ENCODE measurements around the gene PLEK2. TPM values are rescaled to one million over a fixed set of nuclear protein-coding genes. Genes with fewer than 3 reads are reported as not detected.
A peak's percentile ranks its signal among the peaks of the same experiment; 100 is the strongest.

Gene PLEK2
- polyA plus RNA-seq, 5 donors: 2.8 to 7.1 (median 3.8) TPM

DNA sequence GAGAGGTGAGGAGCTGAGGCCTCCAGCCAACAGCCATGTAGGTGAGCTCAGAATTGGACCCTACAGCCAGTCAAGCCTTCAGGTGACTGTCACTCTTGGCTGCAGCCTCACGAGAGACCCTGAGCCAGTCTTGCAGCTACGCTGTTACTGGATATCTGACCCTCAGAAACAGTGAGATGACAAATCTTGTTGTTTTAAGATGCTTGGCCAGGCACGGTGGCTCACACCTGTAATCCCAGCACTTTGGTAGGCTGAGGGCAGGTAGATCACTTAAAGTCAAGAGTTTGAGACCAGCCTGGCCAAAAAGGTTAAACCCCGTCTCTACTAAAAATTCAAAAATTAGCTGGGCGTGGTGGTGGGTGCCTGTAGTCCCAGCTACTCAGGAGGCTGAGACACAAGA, 6.2 kb downstream of the PLEK2 start:
- DNase-seq: no peak

DNA sequence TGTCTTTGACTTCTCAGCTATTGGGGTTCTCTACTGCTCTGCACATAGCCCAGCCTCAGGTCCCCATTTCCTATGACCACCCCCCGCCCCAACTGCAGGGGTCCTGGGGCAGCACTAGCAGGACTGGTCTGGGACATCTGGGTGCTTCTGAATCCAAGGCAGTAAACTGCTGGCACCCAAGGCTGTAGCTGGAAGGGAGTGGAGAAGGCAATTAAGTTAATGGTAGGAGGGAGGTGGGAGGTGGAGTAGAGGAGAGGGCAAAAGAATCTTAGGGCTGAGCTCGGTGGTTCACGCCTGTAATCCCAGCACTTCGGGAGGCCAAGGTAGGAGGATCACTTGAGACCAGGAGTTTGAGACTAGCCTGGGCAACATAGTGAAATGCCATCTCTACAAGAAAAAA, 11.5 kb downstream of the PLEK2 start:
- no peak for DNase-seq

DNA sequence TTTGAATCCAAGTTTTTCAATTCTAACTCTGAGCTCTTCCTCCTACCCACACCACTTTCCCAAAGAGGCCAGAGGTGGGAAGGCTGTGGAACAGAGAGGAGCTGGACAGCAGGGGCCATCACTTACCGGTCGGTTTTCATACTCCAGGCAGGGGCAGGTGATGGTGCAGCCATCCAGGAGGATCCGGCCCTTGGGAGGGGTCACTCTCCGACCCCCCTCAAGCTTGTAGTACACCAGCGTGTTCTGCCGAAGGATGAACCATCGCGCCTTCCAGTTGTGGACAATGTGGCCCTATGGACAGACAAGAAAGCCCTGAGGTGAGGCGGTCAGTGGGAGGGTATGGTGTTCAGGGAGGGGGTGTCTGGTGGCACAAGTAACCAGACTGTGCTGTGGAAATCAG, 14.4 kb downstream of the PLEK2 start:
- DNase-seq: no peak

DNA sequence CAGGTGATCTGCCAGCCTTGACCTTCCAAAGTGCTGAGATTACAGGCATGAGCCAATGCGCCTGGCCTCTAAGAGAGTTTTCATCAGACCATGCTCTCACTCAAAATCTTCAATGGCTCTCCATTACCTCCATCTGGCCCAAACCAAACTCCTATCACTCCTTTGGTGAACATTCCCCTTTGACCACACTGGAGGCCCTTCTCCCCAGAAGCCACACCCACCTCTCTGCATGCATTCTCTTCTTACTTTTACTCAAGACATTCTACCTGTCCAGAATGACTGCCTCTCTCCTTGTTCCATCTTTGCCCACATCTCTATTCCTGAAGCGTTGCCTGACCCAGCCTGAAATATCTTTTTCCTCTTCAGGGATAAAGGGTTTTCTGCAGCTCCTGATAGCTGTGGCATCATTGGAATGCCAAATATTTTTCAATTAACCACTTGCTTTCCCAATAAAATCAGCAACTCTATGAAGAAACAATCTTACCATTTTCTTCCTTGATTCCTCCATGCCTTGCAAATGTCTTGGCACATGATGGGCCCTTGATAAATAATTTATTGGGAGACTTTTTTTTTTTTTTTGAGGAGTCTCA, 15.5 kb downstream of the PLEK2 start:
- DNase-seq: no peak

DNA sequence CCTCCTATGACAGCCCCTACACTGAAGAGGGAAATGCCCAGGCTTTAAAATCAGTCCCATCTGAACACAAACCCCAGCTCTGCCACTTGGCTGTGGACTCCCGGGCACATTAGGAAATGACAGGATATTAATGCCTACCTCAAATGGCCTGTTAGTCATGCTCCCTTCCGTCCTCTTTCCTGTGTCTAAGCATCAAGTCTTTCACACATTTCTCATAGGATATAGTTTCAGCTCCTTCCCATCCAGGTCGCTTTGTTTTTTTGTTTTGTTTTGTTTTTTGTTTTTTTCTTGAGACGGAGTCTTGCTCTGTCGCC, 16.1 kb downstream of the PLEK2 start:
- no peak for DNase-seq

DNA sequence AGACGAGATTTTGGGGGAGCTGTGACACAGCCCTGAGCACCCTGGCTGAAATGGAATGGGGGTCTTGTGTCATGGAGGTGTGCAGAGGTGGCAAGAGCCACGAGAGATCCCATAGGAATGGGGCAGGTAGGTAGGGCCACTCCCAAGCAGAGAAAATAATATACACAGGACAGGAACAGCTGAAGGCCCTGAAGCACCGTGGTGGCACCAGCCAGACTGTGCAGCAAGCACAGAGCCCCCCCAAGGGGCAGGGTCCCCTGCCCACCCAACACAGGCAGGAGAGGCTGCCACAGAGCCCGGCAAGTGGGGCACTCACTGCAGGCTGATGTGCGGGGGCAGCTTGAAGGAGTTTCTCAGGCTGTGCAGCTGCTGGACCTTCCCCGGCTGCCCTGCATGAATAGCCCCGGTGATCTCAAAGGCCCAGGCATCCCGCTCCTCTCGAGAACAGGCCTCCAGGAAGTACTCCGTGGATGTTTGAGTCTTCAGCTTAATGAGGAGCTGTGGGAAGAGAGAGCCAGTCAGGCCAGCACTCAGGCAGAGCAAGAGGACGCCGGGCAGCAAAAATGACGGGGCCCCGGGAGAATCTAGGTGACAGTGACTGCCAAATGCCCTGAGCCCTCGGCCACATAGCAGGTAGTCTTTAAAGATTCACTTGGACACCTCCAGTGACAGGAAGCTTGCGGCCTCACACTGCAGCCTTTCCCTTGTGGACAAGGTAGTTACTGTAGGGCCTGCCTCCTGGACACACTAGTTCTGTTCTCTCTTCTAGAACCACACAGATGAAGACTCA, 16.7 kb downstream of the PLEK2 start:
- no peak for DNase-seq

DNA sequence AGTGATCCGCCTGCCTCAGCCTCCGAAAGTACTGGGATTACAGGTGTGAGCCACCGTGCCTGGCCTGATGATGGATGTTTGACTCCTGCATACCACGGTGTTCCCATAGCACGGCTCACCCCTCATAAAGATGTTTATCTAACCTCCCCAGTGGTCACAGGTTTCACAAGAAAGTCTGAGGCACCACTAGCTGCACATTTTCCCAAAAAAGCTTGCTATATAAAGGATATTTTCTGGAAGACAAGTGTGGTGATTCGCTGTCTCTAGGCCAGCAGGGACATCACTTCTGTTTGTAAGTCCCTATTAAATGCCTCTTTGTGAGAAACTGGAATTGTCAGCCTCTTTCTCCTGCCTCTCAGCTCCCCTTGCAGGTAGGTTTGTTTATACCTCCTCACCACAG, 18.3 kb downstream of the PLEK2 start:
- no peak for DNase-seq

DNA sequence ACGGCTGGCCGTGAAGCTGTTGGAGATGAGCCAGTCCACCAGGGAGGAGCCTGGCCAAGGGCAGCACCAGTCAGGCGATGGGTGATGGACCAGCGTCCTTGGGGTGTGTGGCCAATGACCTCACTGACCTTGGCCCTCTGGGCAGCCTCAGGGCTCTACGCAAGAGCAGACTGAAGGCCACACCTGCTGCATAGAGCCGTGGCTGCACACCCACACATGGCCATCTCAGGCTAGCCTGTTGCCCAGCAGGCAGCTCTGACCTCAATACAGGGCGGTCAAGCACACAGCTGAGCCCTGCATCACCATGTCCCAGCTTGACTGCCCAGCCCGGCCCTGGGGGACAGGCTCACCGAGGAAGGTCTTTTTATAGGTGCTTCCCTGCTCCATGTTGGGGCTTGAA, 19.2 kb downstream of the PLEK2 start:
- DNase-seq: no peak

DNA sequence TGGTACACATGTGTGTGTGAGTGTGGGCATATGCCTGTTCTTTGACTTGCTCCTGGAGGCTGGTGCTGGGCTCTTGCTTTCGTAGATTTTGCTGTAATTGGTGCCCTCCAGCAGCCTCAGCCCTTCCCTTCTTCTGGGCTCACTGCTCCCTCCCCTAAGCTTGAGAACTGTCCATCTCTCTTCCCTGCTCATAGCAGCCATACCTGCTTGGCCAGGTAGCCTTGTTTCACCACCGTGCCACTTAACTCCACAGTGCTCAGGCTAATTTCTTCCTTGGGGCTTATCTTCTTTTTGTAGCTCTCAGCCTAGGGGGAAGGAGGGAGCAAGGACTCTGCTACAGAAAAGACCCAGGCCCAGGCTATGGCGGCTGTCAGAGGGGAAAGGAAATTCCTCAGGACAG, 19.8 kb downstream of the PLEK2 start:
- DNase-seq: no peak

DNA sequence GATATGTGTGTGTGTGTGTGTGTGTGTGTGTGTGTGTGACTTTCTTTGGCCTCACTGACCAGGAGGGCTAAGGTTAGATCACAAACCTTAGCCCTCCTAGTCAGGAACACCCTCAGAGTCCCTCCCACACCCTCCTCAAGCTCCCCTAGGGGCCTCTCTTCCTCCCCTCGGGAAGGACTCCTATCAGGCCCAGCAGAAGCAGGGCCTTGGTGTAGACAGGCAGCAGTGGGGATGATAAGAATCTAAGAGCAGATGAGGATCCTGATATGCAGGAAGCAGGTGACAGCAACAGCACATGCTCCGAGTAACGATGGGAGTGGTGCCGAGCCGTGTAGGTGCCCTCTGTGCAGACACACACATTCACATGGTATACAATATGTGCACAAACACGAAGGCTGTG, 20.7 kb downstream of the PLEK2 start:
- no peak for DNase-seq

DNA sequence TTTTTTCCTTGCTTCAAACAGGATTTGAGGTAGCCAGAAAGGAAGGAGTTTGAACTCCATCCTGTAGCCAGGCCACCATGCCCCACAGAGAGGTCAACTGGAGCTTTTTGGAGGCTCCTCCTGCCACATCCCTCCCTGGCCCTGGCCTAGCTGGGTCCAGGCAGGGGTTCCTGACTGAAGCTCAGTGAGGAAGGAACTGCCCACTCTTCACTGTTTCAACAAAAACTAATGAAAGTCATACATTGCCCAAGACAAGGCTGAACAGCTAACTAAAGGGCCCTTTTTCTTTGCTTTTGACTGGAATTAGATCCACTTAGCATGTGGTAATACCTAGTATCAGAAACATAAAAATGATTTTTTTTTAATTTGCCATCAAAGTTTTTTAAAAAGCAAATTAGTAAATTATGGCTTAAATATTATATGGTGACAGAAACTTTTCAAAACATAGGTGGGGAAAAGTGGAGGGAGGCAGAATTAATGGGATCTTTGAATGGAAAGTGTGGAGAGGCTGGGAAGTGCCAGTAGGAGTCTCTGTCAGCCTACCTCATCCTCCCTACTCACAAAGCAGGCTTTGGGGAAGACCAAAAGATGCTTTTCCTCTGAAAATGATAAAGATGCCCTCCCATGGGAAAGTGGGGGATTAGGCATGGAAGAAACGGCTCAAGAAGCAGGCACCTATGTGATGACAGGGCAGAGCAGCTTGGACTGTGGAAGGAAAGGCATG, 22.0 kb downstream of the PLEK2 start:
- no peak for DNase-seq

DNA sequence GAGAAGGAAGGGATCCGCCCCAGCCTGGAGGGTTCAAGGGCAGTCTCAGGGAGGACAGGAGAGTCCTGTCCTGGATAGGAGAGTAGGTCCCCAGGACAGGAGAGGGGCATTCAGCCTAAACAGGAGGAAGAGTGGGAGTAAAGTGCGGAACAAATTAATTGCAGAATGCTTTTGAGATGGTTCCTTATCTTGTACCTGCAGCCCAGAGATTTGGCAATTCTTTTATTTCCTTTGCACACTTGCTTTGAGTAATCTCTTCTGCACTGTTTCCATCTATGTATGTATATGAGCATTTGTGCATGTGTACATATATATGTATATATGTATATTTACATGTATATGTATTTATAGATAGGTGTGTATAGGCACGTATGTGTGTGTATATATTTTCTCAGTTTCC, 22.7 kb downstream of the PLEK2 start:
- DNase-seq: no peak

DNA sequence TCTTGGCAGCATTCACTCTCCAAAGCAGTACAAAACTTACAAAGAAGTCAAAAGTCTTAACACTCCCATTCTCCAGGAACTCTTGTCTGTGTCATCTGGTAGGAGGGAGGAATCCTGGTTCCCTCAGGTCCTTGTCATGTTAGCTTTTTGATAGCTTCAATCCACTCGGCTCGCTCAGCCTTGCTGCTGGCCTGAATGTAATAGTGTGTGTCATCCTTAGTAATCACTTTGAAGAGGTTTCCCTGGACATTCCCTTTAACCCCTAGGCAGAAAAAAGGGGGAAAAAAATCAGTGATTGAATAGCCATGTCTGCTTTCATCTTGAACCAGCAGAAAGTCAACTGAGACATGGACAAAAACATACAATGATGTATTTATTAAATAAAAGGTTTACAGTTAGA, 24.8 kb downstream of the PLEK2 start:
- DNase-seq: no peak

DNA sequence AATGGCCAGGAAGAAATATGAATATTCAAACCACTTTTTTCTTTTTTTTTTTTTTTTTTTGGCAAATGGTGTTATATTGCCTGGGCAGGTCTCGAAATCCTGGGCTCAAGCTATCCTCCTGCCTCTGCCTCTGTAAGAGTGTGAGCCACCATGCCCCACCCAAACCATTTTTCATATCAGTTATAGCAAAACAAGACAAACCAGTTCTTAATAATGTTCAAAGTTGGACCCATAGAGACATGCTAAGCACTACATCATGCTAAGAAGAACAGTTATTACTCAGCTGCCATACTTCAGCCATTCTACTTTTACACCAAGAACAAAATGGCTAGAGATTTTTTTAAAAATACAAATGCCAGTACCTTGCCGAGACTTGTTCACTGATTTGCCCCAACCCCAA, 26.3 kb downstream of the PLEK2 start:
- no peak for DNase-seq

DNA sequence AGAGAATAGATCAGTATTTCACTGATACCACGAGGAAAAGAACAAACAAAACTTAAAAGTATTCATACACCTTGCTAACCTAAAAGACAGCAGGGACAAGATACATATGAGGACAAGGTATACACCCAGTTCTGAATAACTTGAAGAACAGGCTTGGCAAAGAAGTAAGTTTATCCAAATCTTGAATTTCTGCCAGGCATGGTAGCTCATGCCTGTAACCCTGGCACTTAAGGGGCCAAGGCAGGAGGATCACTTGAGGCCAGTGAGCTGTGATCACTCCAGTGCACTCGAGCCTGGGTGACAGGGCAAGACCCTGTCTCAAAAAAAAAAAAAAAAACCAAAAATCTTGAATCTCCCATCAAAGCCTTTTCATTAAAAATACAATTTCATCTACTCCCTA, 26.8 kb downstream of the PLEK2 start:
- no peak for DNase-seq

DNA sequence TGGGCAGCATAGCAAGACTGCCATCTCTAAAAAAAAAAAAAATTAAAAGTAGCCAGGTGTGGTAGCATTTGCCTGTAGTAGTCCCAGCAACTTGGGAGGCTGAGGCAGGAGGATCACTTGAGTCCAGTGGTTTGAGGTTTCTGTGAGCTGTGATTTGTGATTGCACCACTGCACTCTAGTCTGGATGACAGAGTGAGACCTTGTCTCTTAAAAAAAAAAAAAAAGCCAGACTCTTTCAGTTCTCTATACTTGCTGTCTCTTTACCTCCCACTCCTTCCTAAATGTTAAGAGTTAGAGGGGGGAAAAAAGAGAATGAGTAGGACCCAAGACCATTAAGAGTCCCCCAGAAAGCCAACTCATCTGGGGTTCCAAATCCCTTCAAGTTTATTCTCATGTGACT, 34.0 kb downstream of the PLEK2 start:
- no peak for DNase-seq

DNA sequence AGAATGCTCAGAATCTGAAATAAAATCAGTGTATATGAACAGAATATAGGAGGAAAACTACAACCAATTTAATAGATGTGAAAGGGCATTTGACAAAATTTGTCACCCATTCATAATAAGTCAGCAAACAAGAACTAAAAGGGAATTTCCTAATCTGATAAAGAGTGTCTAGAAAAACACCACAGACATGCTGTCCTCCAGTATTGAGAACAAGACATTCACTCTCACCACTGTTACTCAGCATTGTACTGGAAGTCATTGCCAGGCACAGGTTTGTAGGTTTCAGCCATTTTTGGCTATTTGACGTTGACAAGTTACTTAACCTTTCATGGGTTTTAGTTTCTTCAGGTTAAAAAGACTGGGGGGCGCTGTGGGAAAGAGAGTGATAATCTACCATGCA, 38.6 kb downstream of the PLEK2 start:
- DNase-seq: no peak

DNA sequence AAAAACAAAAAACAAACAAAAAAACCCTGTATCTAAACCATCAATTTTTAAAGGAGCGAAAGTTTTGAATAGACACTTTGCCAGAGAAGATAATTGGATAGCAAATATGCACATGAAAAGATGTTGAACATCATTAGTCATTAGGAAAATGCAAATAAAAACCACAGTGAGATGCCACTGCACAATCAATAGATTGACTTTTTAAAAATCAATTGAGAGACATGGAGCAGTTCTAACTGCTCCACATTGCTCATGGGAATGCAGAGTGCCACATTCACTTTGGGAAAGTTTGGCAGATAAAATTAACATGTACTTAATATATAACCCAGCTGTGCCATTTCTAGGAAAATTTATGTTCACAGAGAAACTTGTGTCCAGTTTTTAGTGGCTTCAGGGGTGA, 39.1 kb downstream of the PLEK2 start:
- no peak for DNase-seq

DNA sequence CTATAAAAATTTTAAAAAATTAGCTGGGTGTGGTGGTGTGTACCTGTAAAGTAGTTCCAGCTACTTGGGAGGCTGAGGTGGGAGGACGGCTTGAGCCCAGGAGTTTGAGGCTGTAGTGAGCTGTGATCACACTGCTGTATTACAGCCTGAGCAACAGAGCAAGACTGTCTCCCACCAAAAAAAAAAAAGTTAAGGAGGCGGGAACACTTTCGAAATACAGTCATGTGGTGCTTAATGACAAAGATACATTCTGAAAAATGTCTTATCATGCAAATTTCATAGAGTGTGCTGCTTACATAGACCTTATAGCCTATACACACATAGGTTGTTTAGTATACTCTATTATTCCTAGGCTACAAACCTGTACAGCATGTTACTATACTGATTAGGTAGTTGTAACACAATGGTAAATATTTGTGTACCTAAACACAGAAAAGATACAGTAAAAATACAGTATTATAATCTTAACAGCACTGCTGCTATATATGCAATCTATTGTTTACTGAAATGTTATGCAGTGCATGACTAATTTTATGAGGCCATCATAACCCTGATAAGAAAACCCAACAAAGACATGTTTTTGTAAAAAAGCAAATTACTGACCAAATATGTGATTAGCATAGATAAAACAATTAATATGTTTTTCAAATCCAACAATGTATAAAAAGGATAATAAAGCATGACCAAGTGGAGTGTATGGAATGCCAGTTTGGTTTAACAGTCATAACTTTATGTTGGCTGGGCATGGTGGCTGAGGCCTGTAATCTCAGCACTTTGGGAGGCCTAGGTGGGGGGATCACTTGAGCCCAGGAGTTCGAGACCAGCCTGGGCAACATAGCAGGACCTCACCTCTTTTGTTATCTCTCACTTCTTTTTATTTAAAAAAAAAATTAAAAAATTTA, 40.5 kb downstream of the PLEK2 start:
- no peak for DNase-seq

DNA sequence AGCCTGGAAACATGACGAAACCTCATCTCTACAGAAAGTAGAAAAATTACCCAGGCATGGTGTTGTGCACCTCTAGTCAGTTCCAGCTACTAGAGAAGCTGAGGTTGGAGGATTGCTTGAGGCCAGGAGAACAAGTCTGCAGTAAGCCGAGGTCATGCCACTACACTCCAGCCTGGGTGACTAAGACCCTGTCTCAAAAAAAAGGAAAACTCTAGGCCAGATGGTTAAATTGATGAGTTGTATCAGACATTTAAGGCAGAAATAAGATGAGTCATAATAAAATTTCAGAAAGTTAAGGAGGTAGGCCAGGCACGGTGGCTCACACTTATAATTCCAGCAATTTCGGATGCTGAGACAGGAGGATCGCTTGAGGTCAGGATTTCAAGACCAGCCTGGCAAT, 41.1 kb downstream of the PLEK2 start:
- no peak for DNase-seq

DNA sequence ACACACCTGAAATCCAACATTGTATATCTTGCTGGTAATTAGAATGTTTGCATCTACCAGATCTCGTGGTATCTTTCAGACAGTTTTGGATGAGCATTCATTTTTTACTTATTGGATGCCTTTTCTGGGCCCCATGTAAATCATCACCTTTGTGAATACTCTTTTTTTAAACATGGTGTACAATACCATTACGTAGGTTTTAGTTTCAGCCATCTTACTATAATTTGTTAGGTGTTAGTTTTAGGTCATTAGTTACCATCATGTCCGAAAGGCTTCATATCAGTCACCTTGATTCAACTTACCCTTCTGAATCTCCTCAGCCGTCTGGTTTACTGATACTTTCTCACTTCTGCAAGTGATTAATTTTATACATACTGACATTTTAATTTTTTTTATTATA, 46.5 kb downstream of the PLEK2 start:
- DNase-seq: no peak

DNA sequence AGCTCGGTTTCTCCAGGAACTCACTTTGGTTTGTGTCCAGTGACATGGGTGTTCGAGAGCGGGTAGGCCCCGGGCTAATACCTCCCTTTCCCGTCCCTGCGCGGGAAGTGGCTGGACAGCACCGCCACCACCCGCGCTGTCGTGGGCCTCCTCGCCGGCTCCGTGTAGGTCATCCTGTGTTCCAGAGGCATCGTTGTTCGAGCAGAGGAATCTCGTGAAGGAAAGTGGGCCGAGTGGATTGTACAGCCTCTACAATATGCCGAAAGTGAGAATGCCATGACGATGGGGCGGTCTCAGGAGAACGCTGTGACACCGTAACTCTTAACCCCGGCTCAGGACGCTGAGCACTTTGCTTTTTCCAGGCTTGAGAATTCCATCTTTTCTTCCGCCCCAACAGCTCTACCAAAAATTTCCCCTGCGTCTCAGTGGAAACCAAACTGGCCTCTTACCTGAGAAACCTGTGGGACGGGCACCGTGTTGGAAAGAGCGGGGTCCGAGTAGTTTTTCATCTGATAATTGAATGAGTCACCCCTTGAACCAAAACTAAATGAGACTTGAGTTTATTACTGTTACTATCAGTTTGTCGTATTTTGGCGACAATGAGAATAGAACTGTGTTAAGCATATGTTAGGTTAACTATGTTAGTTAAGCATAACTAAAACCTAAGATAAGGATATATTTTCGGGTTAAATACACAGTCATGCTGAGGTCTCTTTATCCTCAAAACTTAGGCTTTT, 51.3 kb downstream of the PLEK2 start:
- peak in 1 of 2 donors; percentile 6 for DNase-seq
